ENCODE measurements around the gene PSMD2.

PSMD2 gene

DNA sequence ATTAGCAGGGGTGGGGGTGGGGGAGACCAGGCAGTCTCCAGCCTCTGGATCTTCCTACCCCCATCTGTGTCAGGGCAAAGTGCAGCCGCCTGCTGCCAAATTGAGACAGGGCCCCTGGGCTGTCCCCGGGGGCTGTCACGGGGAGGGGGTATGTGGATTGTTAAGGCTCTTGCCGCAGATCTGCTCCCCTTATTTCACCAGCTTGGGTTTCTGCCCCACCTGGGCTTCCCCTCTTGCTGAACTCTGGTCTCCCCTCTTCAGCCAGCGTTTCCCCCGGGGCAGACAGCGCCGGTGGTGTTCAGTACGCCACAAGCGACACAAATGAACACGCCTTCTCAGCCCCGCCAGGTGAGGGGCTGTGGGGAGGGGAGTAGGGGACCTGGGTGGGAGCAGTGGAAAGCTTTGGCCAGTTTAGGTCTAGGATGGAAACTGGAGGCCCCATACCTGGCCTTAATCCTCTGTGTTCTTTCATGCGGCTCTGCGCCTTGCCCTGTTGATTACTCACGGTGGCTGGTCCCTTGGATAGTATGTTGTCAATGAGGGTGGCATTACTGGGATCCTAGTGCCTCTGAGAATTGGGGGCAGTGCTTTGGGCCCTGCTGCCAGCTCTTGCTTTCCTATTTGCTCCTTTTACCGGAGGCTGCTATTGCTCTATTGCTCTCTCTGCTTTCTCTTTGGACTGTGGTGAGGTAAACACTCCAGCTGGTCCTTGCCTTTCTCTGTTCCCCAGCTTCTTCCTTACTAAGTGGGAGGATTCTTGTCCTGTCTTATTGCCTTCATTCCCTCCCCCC lies 17.0 kb downstream of the PSMD2 start:
- no peak for DNase-seq (ENCODE audit: low read depth in 1 of 2, low spot score in 1 of 2)

DNA sequence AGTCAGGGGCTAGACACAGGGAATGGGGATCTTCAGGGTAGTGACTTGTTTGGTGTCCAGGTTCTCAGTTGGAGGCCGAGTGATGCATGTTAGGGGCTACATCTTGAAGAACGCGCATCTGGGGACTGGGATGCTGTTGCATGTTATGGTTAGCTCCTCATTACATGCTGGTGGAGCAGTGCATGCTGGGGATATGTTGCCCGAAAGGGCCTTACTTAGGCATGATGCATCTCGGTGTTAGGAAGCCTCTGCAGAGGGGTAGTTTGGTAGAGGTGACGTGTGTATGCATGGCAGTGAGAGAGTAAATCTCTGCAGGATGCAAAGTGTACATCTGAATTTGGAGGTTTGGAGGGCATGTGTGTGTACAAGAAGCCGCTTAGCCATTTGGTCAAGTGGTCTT lies 17.8 kb downstream of the PSMD2 start:
- no peak for DNase-seq (ENCODE audit: low read depth in 1 of 2, low spot score in 1 of 2)

DNA sequence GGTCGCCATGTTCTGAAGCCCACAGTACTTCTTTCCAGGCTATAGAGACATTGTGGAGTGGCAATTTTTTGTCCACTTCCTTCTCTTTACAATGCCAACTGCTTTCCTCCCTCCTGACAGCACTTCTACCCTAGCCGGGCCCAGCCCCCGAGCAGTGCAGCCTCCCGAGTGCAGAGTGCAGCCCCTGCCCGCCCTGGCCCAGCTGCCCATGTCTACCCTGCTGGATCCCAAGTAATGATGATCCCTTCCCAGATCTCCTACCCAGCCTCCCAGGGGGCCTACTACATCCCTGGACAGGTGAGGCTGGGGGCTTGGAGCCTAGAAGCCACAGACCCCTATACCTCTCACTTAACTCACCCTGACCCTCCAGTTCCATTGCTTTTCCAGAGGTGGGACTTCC lies 18.2 kb downstream of the PSMD2 start:
- DNase-seq (ENCODE audit: low read depth in 1 of 2, low spot score in 1 of 2): no peak

DNA sequence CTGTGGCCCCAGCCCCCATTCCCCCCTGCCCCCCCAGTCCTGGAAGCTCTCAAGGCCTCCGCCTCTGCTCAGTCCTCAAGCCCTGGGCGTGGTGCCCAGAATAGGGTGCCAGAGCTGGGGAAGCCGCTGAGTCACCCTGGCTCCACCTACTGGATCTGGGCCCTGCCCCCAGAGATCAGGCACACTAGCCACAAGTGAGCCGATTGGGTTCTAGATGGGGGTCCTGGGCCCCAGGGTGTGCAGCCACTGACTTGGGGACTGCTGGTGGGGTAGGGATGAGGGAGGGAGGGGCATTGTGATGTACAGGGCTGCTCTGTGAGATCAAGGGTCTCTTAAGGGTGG lies 21.0 kb downstream of the PSMD2 start:
- no peak for DNase-seq (ENCODE audit: low read depth in 1 of 2, low spot score in 1 of 2)

DNA sequence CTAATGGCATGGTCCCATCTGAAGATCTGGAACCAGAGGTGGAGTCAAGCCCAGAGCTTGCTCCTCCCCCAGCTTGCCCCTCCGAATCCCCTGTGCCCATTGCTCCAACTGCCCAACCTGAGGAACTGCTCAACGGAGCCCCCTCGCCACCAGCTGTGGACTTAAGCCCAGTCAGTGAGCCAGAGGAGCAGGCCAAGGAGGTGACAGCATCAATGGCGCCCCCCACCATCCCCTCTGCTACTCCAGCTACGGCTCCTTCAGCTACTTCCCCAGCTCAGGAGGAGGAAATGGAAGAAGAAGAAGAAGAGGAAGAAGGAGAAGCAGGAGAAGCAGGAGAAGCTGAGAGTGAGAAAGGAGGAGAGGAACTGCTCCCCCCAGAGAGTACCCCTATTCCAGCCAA lies 22.6 kb downstream of the PSMD2 start:
- DNase-seq (ENCODE audit: low read depth in 1 of 2, low spot score in 1 of 2): no peak

DNA sequence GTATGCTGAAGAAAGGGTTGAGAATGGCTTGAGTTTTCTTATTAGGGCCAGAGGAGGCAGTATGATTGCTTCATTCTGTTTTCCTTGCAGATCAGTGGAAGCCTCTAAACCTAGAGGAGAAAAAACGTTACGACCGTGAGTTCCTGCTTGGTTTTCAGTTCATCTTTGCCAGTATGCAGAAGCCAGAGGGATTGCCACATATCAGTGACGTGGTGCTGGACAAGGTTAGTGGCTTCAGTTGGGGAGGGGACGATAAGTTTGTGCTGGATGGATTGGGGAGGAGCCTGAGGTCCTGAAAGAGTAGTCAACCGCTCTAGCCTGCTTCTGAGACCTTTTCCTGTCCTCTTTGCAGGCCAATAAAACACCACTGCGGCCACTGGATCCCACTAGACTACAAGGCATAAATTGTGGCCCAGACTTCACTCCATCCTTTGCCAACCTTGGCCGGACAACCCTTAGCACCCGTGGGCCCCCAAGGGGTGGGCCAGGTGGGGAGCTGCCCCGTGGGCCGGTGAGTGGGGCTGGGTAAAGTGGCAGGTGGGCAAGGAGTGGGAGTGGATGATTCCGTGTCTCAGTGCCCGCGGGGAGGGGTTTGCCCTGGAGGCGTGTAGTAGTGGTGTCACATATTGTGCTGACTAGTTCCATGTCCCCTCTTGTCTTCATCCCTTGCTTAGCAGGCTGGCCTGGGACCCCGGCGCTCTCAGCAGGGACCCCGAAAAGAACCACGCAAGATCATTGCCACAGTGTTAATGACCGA lies 23.9 kb downstream of the PSMD2 start:
- no peak for DNase-seq (ENCODE audit: low read depth in 1 of 2, low spot score in 1 of 2)

DNA sequence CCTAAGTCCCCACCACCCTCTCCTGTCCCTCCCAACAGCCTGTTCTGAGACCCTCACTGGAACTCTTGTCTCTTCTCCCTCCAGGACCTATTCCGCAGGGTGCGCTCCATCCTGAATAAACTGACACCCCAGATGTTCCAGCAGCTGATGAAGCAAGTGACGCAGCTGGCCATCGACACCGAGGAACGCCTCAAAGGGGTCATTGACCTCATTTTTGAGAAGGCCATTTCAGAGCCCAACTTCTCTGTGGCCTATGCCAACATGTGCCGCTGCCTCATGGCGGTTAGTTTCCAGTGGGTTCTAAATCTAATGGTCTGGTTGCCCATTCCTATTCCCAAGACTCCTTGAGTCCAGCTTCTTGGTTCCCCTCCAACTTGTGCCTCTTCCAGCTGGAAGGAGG lies 24.7 kb downstream of the PSMD2 start:
- DNase-seq (ENCODE audit: low read depth in 1 of 2, low spot score in 1 of 2): no peak

DNA sequence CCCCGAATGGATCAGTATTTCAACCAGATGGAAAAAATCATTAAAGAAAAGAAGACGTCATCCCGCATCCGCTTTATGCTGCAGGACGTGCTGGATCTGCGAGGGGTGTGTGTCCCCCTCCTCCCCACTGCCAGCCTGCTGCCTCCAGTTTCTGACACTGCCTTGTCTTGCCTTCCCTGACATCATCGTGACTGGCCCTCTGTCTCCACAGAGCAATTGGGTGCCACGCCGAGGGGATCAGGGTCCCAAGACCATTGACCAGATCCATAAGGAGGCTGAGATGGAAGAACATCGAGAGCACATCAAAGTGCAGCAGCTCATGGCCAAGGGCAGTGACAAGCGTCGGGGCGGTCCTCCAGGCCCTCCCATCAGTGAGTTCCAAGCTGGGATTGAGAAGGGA lies 26.2 kb downstream of the PSMD2 start:
- DNase-seq (ENCODE audit: low read depth in 1 of 2, low spot score in 1 of 2): no peak

DNA sequence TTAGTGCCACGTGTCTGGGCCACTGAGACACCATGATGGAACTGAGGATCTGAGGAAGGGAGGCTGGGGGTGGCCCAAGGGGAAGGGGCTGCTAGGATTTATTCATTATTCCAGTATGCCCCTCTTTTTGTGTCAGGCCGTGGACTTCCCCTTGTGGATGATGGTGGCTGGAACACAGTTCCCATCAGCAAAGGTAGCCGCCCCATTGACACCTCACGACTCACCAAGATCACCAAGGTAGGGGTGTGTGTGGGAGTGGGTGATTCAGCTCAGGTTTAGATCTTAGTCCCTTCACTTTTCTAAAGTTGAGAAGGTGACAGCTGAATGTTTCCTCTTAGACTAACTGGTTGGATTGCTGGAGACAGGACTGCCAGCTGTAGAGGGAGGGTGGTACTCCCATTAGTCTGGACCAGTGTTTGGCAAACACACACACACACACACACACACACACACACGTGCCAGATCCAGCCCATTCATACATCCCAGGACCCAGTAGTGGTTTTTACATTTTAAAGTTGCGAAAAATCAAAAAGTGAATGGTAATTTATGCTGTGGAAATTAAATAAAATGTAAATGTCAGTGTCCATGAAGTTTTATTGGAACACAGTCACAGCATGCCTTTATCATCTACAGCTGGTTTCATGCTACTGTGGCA lies 26.8 kb downstream of the PSMD2 start:
- DNase-seq (ENCODE audit: low read depth in 1 of 2, low spot score in 1 of 2): peak in 1 of 2 donors; percentile 42

DNA sequence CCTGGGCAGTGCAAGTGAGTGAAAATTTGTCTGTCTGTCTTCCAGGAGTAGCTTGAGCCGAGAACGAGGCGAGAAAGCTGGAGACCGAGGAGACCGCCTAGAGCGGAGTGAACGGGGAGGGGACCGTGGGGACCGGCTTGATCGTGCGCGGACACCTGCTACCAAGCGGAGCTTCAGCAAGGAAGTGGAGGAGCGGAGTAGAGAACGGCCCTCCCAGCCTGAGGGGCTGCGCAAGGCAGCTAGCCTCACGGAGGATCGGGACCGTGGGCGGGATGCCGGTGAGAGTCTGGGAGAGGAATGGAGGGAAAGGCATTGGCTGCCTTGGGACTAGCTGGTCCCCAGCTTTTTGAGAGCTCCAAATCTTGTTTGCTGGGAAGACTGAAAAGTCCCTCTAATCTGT lies 28.1 kb downstream of the PSMD2 start:
- no peak for DNase-seq (ENCODE audit: low read depth in 1 of 2, low spot score in 1 of 2)

DNA sequence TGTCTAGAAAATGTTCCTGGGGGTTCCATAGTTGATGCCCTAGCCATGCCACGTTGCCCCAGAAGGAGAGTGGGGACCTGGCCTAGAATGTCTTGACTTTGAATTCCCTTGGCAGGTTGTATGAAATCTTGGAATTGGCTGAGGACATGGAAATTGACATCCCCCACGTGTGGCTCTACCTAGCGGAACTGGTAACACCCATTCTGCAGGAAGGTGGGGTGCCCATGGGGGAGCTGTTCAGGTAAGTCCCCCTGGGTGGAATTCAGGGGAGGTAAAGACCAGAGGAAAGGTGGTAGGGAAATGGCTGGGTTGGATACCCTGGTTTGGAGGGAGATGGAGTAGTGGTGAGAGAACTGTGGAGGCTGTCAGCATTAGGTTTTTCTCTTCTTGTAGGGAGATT lies 29.5 kb downstream of the PSMD2 start:
- no peak for DNase-seq (ENCODE audit: low read depth in 1 of 2, low spot score in 1 of 2)

DNA sequence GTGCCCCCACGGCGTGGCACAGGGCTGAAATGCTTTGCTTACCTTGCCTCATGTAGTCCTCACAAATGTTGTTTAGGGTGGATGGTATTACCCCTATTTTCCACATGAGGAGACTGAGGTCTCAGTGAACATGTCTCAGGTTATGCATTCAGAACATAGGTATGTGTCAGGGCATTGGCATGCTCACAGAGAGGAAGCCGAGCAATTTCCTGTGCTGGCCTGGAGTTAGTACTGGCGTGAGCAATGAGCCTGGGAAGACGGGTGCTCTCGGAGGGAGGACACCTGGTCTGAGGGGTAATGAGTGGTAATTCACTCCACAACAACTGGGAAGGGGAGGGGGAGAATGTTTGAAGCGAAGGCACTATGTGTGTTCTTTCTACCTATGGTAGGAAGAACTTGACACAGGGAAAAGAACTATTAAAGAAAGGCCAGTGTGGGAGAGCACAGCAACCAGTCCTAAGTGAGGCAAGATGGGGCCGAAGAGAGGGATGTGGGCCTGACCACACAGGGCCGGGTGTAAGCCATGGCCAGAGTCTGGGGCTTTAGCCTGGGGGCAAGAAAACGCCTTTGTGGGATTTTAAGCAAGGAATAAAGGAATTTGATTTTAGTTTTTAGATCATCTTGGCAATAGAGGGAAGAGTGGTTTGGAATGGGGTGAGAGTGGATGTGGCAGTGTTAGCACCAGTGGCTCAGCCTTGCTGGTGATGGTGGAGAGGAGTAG lies 33.5 kb downstream of the PSMD2 start:
- DNase-seq (ENCODE audit: low read depth in 1 of 2, low spot score in 1 of 2): no peak

DNA sequence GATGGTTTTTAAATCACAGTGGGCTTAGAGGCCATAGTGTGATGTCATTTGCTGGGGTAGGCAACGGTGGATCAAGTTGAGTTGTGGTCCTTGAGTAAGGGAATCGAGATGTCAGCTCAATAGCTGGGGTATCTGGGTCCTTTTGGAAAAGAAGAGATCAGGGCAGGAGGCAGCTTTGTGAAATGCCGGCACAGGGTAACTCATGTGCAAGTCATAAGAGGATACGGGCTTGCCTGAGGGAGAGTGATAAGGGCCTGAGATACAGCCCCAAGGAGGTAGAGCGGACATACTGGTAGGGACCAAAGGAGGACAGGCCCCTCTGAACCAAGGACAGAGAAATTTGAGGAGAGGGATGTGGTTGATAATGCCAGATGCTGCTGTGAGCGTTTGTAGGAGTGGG lies 34.1 kb downstream of the PSMD2 start:
- no peak for DNase-seq (ENCODE audit: low read depth in 1 of 2, low spot score in 1 of 2)

DNA sequence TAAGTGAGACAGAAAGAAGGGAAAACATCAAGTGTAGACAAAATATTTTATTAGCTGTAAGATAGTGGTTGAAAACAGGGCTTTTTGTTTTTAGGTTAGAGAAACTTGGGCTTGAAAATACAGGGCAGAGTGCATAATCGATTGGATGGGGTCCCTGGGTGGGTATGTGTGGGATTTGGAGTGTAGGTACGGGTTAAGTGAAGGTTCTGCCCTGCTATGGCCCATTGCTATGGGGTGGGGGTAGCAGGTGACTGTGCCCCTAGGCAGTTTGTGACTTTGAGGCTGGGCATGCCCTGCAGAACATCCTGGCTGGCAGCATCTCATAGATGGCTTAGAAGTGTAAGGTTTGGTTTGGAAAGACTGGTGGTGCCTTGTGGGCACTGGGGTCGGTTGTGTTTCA lies 34.7 kb downstream of the PSMD2 start:
- DNase-seq (ENCODE audit: low read depth in 1 of 2, low spot score in 1 of 2): no peak

DNA sequence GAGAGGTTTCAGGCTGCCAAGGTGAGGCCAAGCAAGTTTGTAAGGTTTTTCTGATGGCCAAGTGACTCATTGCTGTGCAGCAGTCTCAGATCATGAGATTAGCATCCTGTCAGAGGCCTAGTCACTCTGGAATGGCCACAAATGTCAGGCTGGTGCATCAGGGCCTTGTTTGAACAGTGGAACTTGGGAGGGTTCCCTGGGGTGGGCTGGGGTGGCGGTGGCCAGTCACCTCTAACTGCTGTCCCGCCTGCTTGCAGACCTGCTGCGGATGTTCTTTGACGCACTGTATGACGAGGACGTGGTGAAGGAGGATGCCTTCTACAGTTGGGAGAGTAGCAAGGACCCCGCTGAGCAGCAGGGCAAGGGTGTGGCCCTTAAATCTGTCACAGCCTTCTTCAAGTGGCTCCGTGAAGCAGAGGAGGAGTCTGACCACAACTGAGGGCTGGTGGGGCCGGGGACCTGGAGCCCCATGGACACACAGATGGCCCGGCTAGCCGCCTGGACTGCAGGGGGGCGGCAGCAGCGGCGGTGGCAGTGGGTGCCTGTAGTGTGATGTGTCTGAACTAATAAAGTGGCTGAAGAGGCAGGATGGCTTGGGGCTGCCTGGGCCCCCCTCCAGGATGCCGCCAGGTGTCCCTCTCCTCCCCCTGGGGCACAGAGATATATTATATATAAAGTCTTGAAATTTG lies 35.6 kb downstream of the PSMD2 start:
- peak in 1 of 2 donors; percentile 31 for DNase-seq (ENCODE audit: low read depth in 1 of 2, low spot score in 1 of 2)

DNA sequence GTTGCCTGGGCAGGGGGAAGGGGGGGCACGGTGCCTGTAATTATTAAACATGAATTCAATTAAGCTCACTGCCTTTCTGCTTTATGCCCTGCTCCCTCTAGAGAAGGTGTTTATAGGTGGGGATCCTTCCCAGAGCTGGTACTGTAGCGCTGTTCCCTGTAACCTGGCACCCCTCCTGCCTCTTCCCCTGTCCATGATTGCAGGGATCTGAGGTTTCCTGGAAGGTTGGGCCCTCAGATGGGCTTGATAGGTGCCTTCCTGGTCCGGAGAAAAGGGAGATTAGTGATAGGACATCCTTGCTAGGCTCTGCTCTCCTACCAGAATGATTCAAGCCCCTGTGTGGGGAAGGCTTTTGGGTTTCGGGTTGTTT lies 36.2 kb downstream of the PSMD2 start:
- no peak for DNase-seq (ENCODE audit: low read depth in 1 of 2, low spot score in 1 of 2)

DNA sequence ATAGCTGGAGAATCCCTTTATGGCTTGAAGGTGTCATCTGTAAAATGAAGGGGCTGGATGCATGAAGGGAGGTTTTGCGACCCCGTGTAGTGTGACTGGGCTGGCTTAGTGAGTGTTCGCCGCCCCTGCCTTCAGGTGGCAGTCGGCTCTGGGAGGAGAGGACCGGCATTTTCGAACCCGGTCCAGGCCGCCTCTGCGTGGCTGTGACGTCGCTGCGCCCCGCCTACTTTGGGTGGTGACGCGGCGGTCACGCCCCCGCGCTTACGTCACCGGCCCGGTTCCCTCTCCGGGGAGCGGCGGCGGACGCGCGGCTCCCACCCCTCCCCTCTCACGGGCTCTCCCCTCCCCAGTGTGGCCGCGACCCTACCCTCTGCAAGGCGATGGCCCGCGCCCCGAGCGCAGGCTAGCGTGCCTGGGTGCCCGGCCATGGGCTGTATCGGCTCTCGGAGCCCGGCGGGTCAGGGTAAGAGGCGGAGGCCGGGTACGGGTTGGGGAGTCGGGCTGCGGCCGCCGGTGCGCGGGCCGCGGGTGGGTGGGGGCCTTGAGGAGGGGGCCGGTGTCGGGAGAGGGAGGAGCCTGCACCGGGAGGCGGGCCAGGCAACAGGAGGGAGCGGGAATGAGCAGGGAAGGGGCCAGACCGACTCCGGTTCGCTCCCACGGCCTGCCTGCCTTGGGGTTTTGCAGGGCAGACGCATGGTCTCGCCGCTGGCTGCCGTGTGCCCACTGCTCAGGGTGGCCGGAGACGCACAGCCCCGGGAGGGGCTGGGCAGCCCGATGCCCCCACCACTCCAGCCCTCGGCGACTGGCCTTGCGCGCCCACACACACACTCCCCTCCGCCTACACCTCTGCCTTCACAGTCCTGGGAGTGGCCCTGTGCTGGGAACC lies 36.9 kb downstream of the PSMD2 start:
- peak; percentile 80 to 85 for DNase-seq (ENCODE audit: low read depth in 1 of 2, low spot score in 1 of 2)

DNA sequence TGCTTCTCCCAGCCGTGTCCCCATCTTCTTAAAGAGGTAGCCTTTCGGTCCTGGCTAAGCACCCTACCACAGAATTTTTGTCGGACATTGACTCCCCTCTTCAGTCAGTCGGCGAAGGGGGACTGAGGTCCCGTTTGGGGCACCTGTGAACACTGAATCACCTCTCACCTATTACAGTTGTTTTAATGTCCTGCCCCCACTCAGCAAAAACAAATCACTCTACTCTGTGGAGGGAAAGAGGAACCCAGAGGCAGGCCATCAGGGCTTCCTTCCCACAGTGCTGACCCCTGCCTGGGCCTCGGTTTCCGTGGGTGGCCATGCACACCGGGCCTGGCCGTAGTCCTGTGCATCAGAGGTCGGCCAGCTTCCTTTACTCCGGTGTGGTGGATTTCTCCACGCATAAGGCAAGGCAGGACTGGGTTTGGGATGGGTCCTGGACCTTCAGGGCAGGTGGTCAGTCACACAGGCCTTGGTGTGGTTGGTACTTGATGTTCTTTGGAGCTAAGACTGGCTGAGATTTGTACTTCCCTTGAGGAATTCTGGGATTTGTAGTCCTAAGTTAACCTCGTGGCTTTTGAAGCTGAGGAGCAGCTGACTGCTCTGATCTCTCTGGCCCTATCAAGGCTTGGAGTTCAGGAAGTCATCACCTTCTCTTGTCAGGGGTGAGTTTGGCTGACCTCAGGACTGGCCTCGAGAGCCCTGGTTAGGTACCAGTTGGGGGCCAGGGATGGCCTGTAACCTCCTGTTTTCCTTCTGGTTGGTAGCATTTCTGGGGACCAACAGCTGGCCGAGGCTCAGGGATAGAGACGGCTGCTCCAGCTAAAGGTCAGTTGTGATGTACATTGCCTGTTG lies 37.7 kb downstream of the PSMD2 start:
- no peak for DNase-seq (ENCODE audit: low read depth in 1 of 2, low spot score in 1 of 2)

DNA sequence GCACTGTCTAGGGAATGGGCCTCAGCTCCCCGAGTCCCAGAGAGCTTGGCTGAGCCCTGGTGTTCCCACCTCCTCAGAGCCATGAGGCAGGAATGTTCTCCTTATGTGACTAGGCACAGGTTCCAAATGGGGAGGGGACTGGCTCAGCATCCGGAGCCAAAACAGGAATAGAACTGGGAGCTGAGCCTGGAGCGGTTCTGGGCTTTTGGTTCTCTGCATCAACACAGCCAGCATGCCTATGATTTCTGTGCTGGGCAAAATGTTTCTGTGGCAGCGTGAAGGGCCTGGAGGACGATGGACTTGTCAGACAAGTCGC lies 38.3 kb downstream of the PSMD2 start, which contains the start of gene FAM131A:
TSS of gene FAM131A (plus strand) at position 202 of the 316 bp plus-strand sequence. CDS start at position 233, 31 bp downstream.
- no peak for DNase-seq (ENCODE audit: low read depth in 1 of 2, low spot score in 1 of 2)

Data from activated CD4-positive, alpha-beta T cell treated with anti-CD3 and anti-CD28 coated beads, Interleukin-2, amount 50 U/mL, for 24 hours (primary cell).